Gastrocnemius medialis (tissue), 4 donors: ENCODE results near the gene OTOF. TPM values are rescaled to one million over a fixed set of nuclear protein-coding genes. Genes with fewer than 3 reads are reported as not detected.

Experiments
- ATAC-seq, 2 donors: fragments of 150-250 bp; one replicate each; pipeline ENCODE4 v1.9.1; 2016
- DNase-seq, 2 donors: peaks; one replicate each; pipeline ENCODE4 v3.0.0-alpha.2; 2019
- H3K27ac ChIP-seq, 4 donors: fragments of 200-600 bp; sonication (generic); 1 replicate in 1 of 4; 2 replicates in 3 of 4; pipeline ENCODE4 v1.5.1; 2016 to 2018; ENCODE audit warnings: mild to moderate bottlenecking in 2 of 4, moderate library complexity in 1 of 4
- H3K27me3 ChIP-seq, 3 donors: fragments of 200-600 bp; sonication (generic) in 2 of 3; 1 replicate in 1 of 3; 2 replicates in 2 of 3; pipeline versions ENCODE4 v1.5.1 to v1.6.0; 2016 to 2019; ENCODE audit warnings: mild to moderate bottlenecking in 1 of 3, moderate library complexity in 1 of 3
- H3K36me3 ChIP-seq, 2 donors: fragments of 200-600 bp; sonication (generic) in 1 of 2; one replicate each; pipeline ENCODE4 v1.5.1; 2017 to 2018
- H3K4me1 ChIP-seq, 2 donors: fragments of 200-600 bp; sonication (generic) in 1 of 2; one replicate each; pipeline ENCODE4 v1.5.1; 2016 to 2017; ENCODE audit warnings: mild to moderate bottlenecking in 2 of 2
- H3K4me3 ChIP-seq, 4 donors: fragments of 200-600 bp; sonication (generic) in 3 of 4; 1 replicate in 1 of 4; 2 replicates in 3 of 4; pipeline ENCODE4 v1.5.1; 2016 to 2019; ENCODE audit warnings: mild to moderate bottlenecking in 2 of 4
- H3K9me3 ChIP-seq, 3 donors: fragments of 200-600 bp; sonication (generic) in 2 of 3; 1 replicate in 1 of 3; 2 replicates in 2 of 3; pipeline ENCODE4 v1.5.1; 2016 to 2019
- POLR2A ChIP-seq, 2 donors: fragments of 450-650 bp; IDR thresholded peaks; one replicate each; pipeline ENCODE4 v1.6.1; 2017; ENCODE audit warnings: antibody characterized with exemption in 2 of 2, mild to moderate bottlenecking in 2 of 2, moderate library complexity in 2 of 2
- in situ Hi-C, 4 donors: fragments of 200-750 bp; cut with MboI; loops; one replicate each; pipeline versions ENCODE4 v1.15.0 to v1.8.0; 2017; ENCODE audit warnings: low sequenced_read_pairs in 4 of 4
- intact Hi-C: fragments of 100-400 bp; cut with DNase I; formaldehyde crosslinking; loops from one replicate; pipeline ENCODE4 v1.15.1; 2023; ENCODE audit warnings: low total_unique reads
- total RNA-seq, 4 donors: library from RNA; depleted of rRNA; stranded (reverse); fragments of >200 nt; gene quantifications; one replicate each; pipeline versions ENCODE4 v1.1.0 to v1.2.3, GENCODE V29; 2016
- TF ChIP-seq, protein P1 (sequence below), 5 experiments: fragments of 450-650 bp in 3 of 5; fragments of 200-600 bp in 2 of 5; sonication (generic) in 2 of 5; IDR thresholded peaks in 4 of 5; conservative IDR thresholded peaks in 1 of 5; 1 replicate in 4 of 5; 2 replicates in 1 of 5; pipeline ENCODE4 v1.5.1; 2016 to 2019; ENCODE audit warnings: antibody characterized with exemption in 5 of 5, mild to moderate bottlenecking in 3 of 5, moderate library complexity in 3 of 5

The OTOF gene
- total RNA-seq, 4 donors from 2014 or later = 0.09 to 0.46 TPM; not detected in 2

DNA sequence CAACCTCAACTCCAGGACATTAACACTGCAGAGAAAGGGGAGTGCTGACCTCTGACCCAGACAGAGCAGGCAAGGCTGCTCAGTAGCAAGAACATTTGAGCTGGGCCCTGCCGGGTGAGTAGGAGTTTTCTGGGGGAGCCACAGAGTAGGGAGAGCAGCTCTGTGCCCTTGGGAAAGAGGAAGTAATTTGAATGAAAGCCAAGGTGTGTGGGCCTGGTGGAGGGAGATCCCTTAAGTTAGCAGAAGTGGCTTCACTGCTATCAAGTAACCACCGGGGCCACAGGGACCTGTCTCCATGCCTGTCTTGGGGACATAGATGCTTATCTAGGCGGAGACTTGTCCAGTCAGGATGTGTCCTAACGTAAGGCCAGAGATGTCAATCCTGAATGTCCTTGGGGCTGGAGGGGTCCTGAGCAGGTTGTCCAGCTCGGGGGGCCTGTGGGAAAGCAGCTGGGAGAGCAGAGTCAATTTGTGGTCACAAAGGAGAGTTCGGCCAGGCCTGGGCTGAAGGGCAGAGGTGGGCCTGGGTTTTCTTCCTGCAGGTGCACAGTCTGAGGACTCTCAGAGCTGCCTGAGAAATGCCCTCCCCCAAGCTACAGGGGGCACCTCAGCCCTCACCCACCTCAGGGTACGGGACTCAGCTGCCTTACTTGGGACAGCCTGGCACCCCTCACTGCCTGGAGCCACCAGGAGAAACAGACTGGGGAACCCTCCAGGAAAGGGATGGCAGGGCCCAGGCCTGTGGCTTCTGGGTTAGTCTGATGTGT, 15.0 kb upstream of the OTOF start:
- Histone ChIP-seq H3K27ac (no peak overlapping the region), H3K36me3 (no peaks in the 10 kb centered on the region), H3K27me3 (no peaks in the 10 kb centered on the region), H3K9me3 (no peaks in the 10 kb centered on the region), H3K4me3 (no peak overlapping the region), H3K4me1 (peaks cover 5 to 6% of the 10 kb centered on the region in 2 donors)
- intact Hi-C loops = no loop called here
- in situ Hi-C loops = no loop called here
- DNase-seq = no peak
- no peak for TF ChIP-seq POLR2A (IDR thresholded peaks at IDR 0.05)
- TF ChIP-seq, protein P1, sequence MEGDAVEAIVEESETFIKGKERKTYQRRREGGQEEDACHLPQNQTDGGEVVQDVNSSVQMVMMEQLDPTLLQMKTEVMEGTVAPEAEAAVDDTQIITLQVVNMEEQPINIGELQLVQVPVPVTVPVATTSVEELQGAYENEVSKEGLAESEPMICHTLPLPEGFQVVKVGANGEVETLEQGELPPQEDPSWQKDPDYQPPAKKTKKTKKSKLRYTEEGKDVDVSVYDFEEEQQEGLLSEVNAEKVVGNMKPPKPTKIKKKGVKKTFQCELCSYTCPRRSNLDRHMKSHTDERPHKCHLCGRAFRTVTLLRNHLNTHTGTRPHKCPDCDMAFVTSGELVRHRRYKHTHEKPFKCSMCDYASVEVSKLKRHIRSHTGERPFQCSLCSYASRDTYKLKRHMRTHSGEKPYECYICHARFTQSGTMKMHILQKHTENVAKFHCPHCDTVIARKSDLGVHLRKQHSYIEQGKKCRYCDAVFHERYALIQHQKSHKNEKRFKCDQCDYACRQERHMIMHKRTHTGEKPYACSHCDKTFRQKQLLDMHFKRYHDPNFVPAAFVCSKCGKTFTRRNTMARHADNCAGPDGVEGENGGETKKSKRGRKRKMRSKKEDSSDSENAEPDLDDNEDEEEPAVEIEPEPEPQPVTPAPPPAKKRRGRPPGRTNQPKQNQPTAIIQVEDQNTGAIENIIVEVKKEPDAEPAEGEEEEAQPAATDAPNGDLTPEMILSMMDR (IDR thresholded peaks at IDR 0.05 in 4 of 5, conservative IDR thresholded peaks at IDR 0.05 in 1 of 5) = no peak
- no peak for ATAC-seq

DNA sequence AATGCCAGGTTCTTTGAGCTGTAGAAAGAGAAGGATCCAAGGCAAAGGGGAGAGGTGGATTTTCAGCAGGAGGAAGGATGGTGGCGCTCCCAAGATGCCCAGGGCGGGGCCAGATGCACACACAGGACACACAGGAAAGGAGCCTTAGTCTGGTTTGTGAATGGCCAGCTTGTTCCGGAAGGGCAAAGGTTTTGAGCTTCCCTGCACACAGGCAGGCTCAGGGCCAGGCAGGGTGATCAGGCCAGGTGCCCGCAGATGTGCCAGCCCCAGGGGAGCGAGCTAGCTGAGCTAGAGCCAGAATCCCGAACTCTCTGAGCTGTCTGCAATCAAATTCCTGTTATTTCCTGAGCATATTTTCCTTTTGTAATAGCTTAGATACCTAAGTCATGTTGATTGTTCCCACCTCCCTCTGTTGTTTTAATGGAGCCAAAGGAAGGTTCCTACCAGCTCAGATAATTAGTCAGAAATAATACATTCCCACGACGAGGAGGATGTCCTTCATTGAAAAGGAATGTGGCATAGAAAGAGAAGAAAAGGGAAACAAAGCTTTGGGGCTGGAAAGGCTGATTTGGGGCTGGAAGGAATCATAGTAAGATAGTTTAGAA, 13.7 kb upstream of the OTOF start:
- no peak for DNase-seq
- H3K4me3 ChIP-seq = no peak overlapping the region
- intact Hi-C loops = no loop called here
- in situ Hi-C loops = no loop called here
- peaks cover 5 to 6% of the 10 kb centered on the region in 2 donors for H3K4me1 ChIP-seq
- no peak for TF ChIP-seq POLR2A (IDR thresholded peaks at IDR 0.05)
- TF ChIP-seq, protein P1 (IDR thresholded peaks at IDR 0.05 in 4 of 5, conservative IDR thresholded peaks at IDR 0.05 in 1 of 5) = no peak
- no peak for ATAC-seq
- H3K27ac ChIP-seq = no peak overlapping the region
- no peaks in the 10 kb centered on the region for H3K36me3 ChIP-seq
- no peaks in the 10 kb centered on the region for H3K27me3 ChIP-seq
- H3K9me3 ChIP-seq = no peaks in the 10 kb centered on the region

DNA sequence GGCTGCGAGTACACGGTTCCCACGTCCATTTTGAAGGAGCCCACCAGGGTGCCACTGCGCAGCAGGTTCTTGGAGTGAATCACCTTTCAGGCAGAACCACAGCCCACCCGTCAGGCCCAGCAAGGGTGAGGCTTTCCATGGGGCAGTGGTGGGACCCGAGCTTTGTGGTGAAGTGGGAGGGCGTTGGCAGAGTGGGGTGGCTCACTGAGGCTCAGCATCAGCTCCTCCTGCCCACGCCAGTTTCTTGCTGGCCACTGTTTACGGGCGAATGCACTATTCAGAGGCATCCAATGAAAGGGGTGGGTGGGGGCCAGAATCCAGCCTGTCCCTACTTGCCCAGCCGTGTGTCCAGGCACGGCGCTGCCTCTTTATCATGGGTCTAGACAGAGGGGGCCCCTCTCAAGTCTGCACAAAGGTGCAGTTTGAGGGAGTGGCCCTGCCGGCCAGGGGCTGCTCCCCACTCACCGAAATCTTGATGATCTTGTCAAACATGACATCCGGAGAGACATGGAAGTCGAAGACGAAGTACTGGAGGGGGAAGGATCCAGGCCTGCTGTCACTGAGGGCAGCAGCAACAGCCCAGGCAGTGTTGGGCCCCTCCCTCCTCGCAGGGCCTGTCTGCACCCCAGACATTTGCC, 11.4 kb upstream of the OTOF start:
- Histone ChIP-seq H3K4me3 (no peak overlapping the region), H3K27ac (no peak overlapping the region), H3K36me3 (no peaks in the 10 kb centered on the region), H3K4me1 (peaks cover 6 to 8% of the 10 kb centered on the region in 2 donors), H3K9me3 (no peaks in the 10 kb centered on the region), H3K27me3 (no peaks in the 10 kb centered on the region)
- intact Hi-C loops (no loop called here), in situ Hi-C loops (no loop called here)
- no peak for TF ChIP-seq POLR2A (IDR thresholded peaks at IDR 0.05)
- TF ChIP-seq, protein P1 (IDR thresholded peaks at IDR 0.05 in 4 of 5, conservative IDR thresholded peaks at IDR 0.05 in 1 of 5) = no peak
- ATAC-seq (no peak), DNase-seq (no peak)

DNA sequence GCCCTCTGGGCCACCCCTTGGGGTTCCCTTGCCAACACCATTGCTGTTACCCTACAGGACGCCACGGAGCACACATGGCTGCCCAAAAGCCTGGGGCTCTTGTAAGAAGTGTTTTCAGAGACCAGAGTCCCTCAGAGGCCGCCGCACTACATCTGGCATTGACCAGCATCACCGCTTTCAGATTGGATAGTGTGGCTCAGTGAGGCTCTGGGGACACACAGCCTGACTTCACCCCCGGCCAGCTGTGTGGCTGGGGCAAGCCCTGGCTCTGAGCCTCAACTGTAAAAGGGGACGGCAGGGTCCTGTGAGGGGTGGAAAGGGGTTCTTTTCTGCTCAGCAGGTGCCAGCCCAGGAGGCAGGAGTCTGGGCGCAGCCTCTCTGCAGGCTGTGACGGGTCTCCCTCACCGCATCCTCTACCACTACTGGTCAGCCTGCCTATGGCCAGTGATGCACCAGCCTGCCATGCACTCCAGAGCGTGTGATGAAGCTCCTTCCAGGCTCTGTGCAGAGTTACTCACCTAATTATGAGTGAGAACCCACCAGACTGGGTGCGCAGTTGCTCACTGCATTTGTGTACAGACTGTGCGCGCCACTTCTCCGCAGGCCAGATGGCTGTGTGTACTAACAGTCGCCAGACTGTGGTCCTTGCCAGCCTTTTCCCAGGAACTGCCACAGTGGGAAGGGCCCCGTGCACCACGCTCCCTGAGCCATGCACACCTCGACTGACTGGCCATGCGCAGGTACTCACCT, 10.7 kb upstream of the OTOF start:
- no peak for TF ChIP-seq POLR2A (IDR thresholded peaks at IDR 0.05)
- TF ChIP-seq, protein P1 (IDR thresholded peaks at IDR 0.05 in 4 of 5, conservative IDR thresholded peaks at IDR 0.05 in 1 of 5) = no peak
- H3K4me1 ChIP-seq = peaks cover 11 to 15% of the 10 kb centered on the region in 2 donors
- intact Hi-C loops (no loop called here), in situ Hi-C loops (no loop called here)
- H3K36me3 ChIP-seq = no peaks in the 10 kb centered on the region
- no peak for ATAC-seq
- no peaks in the 10 kb centered on the region for H3K9me3 ChIP-seq
- no peak overlapping the region for H3K4me3 ChIP-seq
- no peak overlapping the region for H3K27ac ChIP-seq
- H3K27me3 ChIP-seq = no peaks in the 10 kb centered on the region
- no peak for DNase-seq
